GM18520 (cell line): ENCODE data around the gene CHRND.

Experiments used
- ATAC-seq: cut with Tn5 transposase; IDR thresholded peaks from one replicate; pipeline ENCODE4 v1.9.1; 2021; ENCODE audit not compliant: unreplicated experiment

CHRND gene

DNA sequence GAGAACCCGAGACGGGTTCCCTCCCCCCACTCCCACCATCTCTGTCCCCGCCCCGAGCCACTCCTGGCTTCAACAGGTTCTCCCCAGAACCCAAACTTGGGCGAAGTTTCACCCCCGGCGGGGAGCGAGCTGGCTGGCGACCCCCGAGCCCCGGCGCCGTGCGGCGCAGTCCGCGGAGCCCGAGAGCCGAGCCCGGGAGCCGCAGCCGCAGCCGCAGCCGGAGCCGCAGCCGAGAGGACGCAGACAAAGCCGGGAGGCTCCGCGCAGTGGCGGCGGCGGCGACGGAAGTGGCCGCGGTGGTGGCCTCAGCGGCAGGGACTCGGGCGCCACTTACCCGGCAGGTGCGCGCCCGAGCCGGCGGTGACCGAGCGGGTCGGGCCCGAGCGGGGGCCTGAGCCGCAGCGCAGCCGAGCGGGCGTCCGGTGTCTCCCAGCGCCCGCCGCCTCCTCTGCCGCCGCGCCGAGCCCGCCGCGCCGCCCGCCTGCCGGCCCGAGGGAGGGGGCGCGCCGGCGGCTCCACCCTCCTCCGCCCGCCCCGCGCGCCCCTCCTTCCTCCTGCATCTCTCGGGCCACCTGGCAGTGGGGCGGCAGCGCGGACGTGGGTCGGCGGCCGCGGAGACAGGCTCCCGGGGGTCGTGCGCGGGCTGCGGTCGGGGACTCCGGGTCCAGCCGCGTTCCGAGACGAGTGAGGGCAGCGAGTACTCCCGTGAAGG lies 38.4 kb upstream of the CHRND start, which contains the start of gene ECEL1:
Gene ECEL1 (minus strand): TSS at position 450 of the 712 bp plus-strand sequence. CDS start 1,181 bp downstream, outside the sequence.
- ATAC-seq: no peak

DNA sequence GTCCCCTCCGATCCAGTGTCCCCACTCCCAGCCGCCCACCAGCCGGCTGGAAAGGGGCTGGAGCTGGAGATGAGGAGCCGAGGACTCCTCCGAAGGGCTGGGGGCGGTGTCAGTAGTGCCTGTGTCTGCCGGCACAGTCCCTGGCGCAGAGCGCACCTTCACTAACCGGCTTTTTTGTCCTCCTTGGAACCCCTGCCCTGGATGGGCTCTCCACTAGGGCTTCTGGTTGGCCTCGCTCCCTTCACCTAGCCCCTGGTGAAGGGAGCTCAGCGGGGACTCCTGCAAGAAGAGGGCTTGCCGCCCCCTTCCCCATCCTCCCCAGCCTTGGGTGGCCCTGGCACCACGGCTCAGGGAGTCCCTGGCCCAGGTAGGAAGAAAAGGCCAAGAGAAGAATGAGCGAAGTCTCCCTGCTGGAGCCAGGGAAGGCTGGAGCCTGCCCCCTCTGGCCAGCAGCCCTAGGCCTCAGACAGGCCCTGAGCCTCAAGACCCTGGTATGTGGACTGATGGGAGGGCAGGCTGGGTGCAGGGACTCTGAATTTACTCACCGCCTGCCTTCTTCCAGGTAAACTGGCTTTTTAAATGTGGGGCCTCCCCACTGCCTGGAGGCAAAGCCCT lies 37.8 kb upstream of the CHRND start:
- no peak for ATAC-seq

DNA sequence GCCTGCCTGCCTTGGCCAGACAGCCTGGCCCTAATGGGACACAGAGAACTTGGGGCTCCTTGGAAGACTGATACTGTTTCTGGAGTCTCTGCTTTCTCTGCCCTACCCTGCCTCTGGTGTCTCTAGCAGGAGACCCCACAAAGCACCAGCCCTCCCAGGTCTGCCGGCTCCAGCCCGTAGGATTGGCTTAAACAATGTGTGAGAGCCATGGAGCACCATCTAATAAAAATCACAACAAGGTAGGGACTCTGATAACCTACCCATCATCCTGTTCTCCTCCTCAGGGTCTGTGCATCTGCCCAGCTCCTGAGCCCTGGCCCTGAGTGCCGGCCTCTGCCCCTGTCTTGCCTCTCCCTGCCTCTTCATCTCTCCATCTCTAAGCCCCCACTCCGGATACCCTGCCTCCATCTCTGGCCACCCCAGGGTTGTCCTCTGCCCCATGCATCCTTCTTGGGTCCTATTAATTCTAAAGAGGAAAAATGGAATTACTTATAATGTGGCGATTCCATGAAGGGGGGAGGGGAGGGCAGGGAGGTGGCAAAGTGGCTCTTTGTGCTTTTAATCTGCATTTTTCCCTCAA lies 37.1 kb upstream of the CHRND start:
- no peak for ATAC-seq

DNA sequence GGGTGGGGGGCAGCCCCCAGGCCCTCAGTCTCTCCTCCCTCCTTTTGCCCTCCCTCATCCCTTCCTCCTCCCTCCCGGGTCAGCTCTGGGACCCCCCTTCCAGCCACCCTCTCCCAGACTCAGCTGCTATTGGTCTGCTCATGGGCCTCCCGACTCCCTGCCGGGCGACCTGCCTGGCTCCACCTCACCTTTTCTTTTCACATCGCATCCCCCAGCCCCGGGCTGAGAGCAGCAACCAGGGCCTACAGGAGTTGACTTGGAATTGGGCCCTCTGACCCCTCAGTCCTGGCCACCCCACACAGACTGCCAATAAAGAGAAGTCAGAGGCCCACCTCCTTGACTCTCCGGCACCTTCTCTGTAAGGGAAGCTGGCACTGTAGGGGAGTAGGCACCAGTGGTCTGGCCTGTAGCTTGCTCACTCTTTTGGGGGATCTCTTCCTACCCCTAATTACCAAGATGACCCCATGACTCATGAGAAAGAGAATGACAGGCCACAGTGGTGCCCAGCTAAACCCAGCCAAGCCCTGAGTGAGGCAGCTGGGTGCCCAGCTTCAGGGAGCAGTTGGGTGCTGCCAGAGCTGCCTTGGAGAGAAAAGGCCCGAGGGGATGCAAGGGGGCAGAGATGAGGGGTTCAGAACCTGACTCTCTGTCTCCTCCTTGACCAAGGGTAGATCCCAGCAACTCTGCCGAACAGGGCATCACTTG lies 36.3 kb upstream of the CHRND start:
- no peak for ATAC-seq

DNA sequence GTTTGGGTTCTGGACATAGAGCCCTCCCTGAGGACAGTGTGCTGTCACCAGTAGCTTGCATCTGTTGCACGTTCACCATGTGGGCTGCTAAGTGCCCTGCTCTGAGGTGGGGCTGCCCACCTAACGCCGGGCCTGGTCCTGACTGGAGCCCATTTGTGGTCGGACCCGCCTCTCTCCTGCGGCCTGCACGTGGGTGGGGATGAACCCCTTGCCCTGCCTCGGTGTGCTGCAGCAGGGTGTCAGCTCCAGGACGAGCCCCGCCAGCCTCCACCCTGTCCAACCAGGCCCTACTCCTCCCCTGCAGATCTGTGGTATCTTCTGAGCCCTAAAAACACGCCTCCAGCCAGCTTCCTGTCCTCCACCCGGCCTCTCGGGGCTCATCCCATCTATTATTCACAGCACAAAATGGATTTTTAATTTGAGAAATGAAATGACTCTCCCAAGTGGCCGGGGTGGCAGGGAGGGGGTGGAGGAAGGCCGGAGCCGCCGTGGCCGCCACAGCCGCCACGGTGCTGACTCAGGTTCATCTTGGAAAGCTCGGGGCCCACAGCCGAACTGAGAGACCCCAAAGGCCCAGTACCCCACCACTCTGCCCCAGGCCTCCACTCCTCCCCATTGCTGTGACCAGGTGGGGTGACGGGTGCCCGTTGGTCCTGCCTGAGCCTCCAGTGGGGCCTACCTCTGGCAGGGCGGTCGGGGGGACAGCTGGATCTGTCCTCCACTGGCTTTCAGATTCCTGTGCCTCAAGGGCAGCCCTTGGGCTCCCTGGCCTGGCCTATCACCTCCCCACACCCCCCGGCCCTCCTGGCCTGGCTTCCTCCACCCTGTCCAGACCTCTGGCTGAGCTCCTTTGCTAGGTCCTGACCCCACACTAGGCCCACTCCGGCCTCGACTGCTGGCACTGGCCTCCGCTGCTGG lies 35.5 kb upstream of the CHRND start:
- no peak for ATAC-seq

DNA sequence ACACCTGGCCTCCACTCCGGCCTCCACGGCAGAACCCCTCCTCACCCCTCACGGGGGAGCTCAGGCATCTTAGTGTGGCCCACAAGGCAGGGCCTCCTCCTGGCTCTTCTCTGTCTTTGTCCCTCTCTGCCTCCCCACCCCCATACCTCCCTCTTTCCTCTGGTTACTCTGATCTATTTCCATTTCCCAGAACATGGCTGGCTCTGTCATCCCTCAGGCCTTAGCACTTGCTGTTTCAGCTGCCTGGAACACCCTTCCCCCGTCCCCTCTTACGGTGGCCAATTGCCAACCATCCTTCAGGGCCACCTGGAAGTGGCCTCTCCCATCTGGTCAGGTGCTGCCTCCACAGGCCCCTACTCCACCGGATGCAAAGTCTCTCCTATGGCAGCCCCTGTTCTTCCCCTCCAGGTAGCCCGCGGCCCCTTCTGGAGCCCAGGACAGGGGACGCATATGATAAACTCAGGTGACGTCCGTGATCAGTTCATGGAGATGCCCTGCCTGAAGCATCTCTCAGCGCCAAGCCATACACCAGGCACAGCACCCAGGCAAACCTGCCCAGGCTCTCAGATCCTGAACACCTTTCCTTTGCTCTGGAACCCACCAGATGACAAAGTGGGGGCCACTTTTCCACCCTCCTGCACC lies 34.7 kb upstream of the CHRND start:
- ATAC-seq: no peak

DNA sequence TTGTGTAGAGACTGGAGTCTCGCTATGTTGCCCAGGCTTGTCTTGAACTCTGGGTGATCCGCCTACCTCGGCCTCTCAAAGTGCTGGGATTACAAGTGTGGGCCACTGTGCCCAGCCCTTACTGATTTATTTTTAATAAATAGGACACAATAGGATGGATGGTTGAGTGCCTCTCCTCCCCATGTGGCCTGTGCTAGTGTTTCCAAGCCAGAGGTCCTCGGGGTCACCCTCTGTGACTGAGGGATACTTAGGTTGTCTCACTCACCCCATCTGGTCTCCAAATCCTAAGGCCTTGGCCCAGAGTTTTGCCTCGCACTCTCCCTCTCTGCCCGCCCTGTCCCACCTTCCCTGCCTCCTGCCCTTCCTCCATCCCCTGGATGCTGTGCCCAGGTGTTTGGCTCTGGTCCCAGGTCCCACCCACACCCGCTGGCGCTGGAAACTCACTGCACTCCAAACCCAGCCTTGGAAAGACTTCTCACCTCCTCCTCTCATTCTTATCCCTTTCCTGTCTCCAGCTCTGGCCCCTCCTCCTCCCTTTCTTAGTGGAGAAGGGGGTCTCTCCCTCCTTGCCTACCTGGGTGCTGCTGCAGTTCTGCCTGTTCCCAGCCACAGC lies 33.6 kb upstream of the CHRND start:
- no peak for ATAC-seq

DNA sequence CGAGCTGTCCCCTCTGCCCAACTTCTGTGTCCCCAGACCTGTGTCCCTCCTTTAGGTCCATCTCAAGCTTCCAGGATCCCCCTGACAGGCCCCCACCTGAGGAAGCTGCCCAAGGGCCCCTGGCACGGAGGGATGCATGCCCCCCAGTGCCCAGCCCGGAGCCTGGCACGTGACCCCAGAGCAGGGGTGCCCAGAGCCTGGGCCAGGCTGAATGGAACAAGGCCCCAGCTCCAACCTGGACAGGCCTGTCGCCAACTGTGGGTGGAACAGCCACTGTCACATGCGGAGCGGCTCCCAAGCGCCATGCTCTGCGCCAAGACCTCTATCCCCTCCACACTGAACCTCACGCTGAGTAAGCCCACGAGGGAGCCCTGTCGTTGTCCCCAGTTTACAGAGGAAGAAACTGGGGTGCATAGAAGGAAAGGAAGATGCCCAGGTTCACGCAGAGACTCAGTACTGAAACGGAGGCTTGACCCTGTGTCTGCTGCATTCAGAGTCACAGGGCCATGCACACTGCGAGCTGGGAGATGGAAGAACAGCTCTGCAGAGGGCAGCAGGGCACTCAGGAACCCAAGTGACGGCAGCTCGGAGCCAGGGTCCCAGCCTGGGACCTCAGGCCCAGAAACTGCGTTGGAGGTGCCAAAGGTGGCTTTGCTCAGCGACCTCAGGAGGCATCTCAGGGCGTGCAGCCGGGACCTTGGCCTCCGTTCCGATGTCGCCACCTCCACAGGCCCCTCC lies 32.8 kb upstream of the CHRND start:
- ATAC-seq: no peak

DNA sequence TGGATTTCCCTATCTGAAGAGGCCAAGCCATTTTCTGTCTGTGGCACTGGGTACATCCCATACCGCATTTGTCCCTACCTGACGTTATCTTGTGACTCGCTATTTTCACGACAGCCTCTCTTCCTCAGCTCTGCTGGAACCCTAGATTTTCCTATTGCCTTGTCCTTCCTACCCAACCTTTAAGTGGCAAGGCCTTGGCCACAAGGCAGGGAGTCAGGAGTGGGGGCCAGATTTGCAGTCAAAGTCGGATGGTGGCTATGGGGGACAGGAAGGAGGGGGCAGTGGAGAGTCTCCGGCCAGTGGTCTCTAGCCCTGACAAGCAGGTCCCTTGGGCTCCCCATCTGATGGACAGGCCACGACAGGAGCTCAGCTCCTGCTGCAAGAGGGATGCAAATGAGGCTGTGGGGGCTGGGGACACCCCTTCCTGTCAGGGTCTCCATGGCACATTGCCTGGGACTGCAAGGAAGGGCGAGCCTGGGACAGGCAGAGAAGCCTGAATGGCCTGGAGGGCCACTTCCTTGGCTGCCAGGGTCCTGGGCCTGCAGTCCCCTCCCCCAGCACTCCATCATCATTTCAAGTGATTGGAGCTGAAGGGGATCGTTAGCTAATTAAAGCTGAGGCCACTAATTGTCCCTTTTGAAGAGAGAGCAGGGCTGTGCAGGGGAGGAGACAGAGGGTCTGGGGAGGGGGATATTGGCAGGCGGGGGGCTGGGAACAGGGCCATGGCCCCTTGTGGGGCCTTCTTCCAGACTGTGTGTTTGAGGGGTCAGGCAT lies 32.1 kb upstream of the CHRND start:
- ATAC-seq: no peak

DNA sequence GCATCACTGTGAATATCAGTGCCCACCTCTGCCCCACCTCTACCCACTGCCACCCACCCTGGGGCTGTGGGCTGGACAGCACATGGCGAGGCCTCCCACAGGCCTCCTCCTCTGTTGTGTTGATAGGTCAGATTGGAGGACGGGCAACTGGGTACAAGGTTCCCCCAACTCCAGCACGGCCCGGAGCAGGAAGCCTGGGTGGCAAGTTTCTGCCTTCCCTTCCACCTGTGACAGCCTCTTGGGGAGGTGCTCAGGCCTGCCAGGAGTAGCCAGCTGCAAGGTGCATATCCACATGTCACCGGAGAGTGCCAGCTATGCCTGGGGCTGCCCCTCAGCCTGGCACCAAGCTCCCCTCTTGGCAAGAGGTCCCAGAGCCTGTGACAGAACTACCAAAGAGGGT lies 31.4 kb upstream of the CHRND start:
- ATAC-seq: no peak

DNA sequence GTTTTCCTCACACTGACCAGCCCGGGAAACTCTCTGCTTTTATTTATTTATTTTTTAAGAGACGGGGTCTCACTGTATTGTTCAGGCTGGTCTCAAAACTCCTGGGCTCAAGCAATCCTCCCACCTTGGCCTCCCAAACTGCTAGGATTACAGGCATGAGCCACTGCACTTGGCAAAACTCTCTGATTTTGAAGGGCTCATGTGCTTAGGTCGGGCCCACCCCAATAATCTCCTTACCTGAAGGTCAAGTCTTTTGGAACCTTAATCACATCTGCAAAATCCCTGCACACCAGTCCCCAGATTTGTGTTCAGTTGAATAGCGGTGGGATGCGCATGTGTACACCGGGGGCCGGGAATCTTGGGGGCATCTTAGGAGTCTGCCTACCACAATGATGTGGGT lies 30.7 kb upstream of the CHRND start:
- ATAC-seq: no peak

DNA sequence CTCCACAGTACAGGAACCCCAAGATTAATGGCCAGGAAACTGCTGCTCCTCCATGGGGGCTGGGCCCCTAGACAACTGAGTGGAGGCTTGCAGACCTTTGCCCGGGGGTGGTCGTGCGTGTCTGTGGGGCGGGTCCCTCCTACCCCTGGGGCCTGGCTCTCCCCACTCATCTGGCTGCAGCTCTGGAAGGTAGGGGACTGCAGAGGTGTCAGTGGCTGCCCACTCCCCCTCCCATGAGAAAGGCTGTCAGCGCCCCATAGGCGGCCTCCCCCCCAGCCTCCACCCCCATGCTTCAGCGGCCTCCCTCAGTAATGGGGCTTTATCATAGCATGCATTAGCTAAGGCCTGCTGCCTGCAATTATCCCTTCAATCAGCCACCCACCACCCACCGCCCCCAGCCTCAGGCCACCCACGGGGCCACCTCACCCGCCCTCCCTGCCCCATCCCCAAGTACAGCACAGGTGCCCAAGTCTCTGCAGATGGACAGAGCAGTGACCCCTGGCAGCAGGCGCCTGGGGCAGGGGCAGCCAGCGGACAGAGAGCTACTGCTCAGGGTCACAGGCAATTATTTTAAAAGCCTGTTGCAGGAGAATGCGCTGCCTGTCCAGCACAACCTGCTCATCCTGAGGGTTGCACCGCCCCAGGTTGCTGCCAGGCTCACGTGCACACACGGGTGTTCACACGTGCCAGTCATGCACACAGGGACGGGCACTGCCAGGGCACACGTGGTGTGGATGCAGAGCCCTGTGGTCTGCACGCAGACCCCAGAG lies 29.3 kb upstream of the CHRND start:
- no peak for ATAC-seq

DNA sequence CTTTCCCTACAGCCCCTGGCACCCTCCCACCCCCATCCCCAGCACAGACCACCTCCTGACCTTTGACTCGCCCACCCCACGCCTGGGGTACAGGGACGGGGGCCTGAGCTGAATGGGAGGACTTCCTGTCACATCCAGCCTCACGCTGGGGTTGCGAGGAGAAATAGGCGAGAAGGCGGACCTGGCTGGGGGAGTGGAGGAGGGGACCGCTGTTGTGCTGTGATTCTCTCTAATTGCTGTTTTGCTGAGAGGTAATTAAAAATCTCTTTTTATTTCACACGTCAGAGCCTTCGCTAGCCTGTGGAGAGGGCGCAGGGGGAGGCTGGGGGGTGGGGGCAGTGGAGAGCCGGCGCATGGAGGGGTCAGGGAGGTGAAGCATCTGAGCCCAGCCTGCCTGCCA lies 28.6 kb upstream of the CHRND start:
- ATAC-seq: no peak

DNA sequence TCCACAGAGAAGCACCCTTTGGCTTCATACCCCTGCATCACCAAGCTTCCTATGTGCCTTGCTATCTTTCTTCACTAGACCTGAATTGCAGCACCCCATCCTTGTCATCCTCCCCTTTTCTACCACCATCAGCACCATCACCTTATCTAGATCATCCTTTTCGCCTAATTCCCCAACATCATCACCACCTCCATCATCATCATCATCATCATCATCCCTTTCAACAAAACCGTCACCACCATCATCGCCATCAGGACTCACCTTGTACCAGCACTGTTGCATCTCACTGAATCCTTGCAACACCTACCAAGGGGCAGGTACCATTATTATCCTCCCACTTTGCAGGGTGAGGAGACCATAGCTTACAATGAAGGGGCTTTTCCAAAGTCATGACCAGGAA lies 27.5 kb upstream of the CHRND start:
- ATAC-seq: no peak

DNA sequence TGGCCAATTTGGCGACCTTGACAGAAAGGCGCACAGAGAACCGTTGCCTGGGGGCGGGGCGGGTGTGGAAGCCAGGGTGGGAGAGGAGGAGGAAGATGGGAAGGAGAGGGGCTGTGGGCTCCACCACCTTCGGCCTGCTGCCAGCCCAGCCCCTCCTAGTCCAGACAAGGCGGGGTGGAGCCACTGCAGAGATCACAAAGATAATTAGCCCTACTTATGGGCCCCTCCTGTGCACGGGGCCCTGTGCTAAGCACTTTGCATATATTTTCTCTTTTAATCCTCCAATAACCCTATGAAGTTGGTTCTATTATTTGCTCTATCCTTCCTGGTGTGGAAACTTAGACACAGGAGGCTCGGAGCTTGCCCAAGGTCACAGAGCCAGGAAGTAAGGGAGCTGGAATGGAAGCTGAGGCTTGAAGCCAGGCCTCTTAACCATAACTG lies 24.6 kb upstream of the CHRND start:
- ATAC-seq: no peak

DNA sequence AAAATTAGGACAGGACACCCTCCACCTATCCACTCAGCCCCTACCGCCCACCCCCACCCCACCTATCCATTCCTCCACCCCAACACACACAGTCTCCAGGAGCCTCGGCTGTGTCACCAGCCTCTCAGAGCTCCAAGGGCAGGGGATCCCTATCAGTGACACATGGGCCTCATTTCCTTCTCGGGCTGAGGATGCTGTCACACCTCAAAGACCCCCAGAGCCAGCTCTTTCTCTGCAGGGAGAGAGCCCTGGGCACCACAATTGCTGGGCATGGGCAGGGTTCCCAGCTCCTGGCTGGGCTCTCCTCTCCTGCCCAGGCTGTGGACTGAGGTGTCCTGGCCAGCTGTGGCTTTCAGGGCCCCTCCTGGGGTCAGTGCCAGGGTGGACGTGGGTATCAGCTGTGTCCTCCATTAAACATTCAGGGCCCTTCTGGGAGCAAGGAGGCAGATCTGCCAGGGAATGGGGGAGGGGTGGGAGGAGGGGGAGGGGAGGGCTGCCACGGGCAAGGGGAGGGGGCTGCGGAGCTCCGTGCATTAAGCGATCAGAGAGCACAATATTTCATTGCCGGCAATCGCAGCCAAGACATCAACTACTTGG lies 24.1 kb upstream of the CHRND start:
- ATAC-seq: no peak

DNA sequence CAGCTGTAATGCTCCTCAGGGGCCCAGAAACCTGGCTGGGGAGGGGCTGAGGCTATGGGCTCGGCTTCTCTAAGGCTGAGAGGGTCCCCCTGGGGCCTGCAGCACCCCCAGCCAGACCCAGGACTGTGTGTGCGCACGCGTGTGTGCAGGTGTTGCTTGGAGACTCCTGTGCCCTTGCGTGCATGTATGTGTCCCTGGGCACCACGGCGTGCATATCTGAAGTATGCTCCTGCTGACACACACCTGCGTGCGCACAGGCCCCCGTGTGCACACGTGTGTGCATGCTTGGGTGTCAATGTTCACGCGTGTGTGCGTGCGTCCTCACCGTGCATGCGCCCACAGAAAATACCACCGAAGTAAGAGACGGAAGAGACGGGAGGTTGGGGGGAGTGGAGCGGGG lies 23.4 kb upstream of the CHRND start:
- no peak for ATAC-seq
